ENCODE results near the gene SLC6A20.

DNA sequence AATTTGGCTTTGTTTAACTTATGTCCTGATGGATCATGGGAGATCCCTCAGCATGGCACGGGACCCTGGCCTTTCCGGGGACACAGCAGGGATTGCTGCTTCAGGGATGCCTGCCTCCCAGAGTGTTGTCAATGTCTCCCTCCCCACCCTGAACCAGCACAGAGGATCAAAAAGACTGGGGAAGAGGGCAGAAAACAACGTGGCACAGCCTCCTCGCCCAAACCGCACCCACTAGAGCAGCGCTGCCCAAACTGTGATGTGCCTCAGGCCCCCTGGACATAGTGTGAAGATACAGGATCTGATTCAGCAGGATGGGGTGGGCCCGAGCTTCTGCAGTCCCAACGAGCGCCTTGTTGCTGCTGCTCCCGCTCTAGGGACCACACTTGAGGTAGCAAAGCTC lies 34.5 kb downstream of the SLC6A20 start:
- TF ChIP-seq EZH2 (IDR thresholded peaks at IDR 0.05) = no peak
- TF ChIP-seq, protein P1, sequence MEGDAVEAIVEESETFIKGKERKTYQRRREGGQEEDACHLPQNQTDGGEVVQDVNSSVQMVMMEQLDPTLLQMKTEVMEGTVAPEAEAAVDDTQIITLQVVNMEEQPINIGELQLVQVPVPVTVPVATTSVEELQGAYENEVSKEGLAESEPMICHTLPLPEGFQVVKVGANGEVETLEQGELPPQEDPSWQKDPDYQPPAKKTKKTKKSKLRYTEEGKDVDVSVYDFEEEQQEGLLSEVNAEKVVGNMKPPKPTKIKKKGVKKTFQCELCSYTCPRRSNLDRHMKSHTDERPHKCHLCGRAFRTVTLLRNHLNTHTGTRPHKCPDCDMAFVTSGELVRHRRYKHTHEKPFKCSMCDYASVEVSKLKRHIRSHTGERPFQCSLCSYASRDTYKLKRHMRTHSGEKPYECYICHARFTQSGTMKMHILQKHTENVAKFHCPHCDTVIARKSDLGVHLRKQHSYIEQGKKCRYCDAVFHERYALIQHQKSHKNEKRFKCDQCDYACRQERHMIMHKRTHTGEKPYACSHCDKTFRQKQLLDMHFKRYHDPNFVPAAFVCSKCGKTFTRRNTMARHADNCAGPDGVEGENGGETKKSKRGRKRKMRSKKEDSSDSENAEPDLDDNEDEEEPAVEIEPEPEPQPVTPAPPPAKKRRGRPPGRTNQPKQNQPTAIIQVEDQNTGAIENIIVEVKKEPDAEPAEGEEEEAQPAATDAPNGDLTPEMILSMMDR (IDR thresholded peaks at IDR 0.05 in 2 of 3, conservative IDR thresholded peaks at IDR 0.05 in 1 of 3; ENCODE audit: borderline replicate concordance in 1 of 3, insufficient read depth in 1 of 3, low read depth in 2 of 3, low read length in 2 of 3) = no peak
- no peak for TF ChIP-seq ZNF274 (IDR thresholded peaks at IDR 0.05; ENCODE audit: low read depth, low read length)
- no peak for TF ChIP-seq EZH2phosphoT487 (IDR thresholded peaks at IDR 0.05; ENCODE audit: borderline replicate concordance)
- TF ChIP-seq EGR1 (IDR thresholded peaks at IDR 0.05; ENCODE audit: low read depth) = no peak
- TF ChIP-seq POLR2AphosphoS5 (IDR thresholded peaks at IDR 0.05; ENCODE audit: low read depth, low read length) = no peak
- TF ChIP-seq CEBPB (IDR thresholded peaks at IDR 0.05; ENCODE audit: low read depth) = no peak
- TF ChIP-seq, protein P2, sequence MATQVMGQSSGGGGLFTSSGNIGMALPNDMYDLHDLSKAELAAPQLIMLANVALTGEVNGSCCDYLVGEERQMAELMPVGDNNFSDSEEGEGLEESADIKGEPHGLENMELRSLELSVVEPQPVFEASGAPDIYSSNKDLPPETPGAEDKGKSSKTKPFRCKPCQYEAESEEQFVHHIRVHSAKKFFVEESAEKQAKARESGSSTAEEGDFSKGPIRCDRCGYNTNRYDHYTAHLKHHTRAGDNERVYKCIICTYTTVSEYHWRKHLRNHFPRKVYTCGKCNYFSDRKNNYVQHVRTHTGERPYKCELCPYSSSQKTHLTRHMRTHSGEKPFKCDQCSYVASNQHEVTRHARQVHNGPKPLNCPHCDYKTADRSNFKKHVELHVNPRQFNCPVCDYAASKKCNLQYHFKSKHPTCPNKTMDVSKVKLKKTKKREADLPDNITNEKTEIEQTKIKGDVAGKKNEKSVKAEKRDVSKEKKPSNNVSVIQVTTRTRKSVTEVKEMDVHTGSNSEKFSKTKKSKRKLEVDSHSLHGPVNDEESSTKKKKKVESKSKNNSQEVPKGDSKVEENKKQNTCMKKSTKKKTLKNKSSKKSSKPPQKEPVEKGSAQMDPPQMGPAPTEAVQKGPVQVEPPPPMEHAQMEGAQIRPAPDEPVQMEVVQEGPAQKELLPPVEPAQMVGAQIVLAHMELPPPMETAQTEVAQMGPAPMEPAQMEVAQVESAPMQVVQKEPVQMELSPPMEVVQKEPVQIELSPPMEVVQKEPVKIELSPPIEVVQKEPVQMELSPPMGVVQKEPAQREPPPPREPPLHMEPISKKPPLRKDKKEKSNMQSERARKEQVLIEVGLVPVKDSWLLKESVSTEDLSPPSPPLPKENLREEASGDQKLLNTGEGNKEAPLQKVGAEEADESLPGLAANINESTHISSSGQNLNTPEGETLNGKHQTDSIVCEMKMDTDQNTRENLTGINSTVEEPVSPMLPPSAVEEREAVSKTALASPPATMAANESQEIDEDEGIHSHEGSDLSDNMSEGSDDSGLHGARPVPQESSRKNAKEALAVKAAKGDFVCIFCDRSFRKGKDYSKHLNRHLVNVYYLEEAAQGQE (IDR thresholded peaks at IDR 0.05; ENCODE audit: low read depth) = no peak
- no peak for TF ChIP-seq TCF7L2 (IDR thresholded peaks at IDR 0.05; ENCODE audit: borderline replicate concordance, extremely low read depth, insufficient read depth, insufficient read length)
- TF ChIP-seq POLR2A (IDR thresholded peaks at IDR 0.05; ENCODE audit: borderline replicate concordance, extremely low read depth, insufficient read depth, insufficient read length) = no peak
- no peak for TF ChIP-seq YY1 (IDR thresholded peaks at IDR 0.05; ENCODE audit: extremely low read depth, insufficient replicate concordance, low read depth, low read length)
